ENCODE results near the gene RASSF5.

The RASSF5 gene

DNA sequence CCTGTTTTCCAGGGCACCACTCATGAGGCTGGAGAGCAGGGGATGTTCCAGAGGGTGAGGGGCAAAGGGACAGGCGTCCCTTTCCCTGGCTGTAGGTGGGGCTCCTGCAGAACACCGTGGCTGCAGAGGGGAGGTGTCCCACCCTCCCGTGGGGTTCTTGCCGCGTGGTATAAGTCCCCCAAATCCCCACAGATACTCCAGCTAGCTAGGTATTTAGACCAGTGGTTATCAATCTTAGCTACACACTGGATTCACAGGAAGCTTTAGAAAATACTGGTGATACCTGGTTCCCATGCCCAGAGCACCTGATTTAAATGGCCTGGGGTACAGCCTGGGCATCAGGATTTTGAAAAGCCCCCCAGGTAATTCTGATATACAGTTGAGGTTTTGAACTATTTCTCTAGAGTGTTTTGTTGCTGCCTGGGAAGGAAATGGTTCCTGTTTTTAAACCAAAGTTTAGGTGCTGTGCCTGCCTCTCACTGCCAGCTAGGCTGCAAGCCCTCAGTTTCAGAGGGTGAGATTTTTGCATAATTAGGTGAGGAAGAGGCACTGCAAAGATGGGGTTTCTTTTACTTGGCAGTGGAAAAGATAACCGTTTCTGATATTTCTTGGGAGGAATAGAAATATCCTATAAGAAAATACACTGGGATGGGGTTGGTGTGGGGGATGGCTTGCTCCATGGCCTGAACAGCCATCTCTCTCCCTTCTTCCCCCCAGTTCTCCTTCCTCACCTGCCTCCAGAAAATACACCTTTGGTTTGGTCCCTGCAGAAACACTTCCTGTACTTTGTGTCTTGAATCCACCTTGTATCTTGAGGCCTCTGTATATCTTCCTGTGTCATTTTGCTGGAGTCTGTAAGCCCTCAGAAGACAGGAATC, 51.7 kb downstream of the RASSF5 start:
- no peak for DNase-seq (ENCODE audit: low spot score)
- TF ChIP-seq, protein P1, sequence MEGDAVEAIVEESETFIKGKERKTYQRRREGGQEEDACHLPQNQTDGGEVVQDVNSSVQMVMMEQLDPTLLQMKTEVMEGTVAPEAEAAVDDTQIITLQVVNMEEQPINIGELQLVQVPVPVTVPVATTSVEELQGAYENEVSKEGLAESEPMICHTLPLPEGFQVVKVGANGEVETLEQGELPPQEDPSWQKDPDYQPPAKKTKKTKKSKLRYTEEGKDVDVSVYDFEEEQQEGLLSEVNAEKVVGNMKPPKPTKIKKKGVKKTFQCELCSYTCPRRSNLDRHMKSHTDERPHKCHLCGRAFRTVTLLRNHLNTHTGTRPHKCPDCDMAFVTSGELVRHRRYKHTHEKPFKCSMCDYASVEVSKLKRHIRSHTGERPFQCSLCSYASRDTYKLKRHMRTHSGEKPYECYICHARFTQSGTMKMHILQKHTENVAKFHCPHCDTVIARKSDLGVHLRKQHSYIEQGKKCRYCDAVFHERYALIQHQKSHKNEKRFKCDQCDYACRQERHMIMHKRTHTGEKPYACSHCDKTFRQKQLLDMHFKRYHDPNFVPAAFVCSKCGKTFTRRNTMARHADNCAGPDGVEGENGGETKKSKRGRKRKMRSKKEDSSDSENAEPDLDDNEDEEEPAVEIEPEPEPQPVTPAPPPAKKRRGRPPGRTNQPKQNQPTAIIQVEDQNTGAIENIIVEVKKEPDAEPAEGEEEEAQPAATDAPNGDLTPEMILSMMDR (IDR thresholded peaks at IDR 0.05; ENCODE audit: borderline replicate concordance, control extremely low read depth, extremely low read depth, insufficient read depth, missing control alignments) = no peak
- in situ Hi-C loops (cut with MboI; ENCODE audit: low sequenced_read_pairs, unreplicated experiment) = no loop called here

DNA sequence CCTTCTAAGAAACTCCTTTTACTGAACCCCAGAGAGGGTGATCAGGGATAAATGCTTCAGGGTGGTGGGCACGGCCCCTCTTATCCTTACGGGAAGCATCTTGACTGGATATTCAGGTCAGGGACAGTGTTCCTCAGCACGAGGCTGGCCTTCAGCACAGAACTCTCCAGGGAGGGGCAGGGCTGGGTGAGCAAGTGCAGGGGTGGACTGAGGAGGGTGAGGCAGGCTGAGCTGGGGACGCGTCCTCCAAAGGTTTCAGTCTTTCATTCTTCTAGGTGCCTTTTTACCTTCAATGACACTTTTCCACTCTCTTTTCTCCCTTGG, 52.3 kb downstream of the RASSF5 start:
- in situ Hi-C loops (cut with MboI; ENCODE audit: low sequenced_read_pairs, unreplicated experiment) = no loop called here
- DNase-seq (ENCODE audit: low spot score) = no peak
- TF ChIP-seq, protein P1 (IDR thresholded peaks at IDR 0.05; ENCODE audit: borderline replicate concordance, control extremely low read depth, extremely low read depth, insufficient read depth, missing control alignments) = no peak

DNA sequence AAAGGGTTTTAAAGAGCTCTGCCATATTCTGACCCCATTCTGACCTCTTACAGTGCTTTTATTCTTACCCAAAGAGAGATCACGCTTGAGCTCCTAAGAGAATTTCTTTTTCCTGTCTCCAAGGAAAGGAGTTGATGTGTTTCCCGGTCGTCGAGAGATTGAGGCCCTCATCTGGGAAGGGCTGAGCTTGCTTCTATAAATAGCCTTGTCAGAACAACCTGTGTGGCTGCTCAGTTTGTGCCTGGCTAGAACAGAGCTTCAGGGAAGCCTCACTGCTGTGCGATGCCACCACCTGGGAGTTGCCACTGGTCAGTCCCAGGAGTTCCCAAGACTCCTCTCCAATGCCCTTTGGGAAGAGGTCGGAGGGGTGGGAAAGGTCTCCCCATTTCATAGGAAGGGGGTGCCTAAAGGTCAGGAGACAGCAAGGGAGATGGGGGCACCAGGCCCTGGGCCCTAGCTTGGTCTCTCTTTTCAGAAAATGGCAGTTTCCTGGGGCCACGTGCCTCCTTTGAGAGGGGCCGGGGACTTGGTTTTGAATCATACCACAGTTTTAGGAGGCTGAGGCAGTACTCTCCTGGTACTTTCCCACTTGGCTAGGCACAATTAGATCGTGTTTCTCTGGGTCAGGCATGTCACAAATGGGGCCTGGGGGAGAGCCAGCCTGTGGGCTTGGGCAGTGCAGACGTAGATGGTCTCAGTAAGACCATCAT, 52.8 kb downstream of the RASSF5 start:
- TF ChIP-seq, protein P1 (IDR thresholded peaks at IDR 0.05; ENCODE audit: borderline replicate concordance, control extremely low read depth, extremely low read depth, insufficient read depth, missing control alignments) = no peak
- in situ Hi-C loops (cut with MboI; ENCODE audit: low sequenced_read_pairs, unreplicated experiment) = no loop called here
- no peak for DNase-seq (ENCODE audit: low spot score)

DNA sequence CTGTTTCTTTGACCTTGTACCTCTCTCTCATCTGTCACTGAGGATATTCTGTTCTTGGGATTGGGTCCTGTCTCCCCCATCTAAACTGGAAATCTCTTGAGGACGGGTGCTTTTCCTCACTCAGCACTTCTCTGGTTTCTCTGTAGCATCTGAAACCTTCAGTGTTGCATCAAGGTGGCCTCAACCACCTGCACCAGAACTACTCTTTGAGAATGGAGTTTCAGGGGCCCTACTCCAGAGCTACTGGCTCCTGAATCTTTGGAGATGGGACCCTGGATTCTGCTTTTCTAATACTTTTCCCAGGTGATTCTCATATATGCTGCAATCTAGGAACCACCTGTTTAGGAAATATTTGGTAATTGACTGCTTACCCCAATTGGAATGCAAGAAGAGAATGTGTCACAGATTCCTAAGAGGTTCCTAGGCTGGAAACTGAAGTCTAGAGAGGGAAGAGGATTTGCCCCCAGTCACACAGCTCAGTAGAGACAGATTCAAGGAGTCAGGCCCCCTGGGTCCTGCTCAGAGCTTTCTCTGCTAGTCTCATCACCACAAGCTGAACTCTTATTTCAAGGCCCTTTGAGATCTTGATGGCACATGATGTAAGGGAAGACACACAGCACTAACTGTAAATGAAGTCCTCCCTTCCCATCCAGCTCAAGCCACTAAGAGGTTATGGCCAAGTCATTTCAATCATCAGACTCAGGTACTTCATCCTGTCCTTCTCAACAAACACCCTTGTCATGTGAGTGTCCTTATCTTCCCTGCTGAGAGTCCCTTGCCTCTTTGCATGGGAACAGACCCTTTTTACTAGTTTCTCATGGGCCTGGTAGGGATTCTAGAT, 56.3 kb downstream of the RASSF5 start:
- no peak for DNase-seq (ENCODE audit: low spot score)
- in situ Hi-C loops (cut with MboI; ENCODE audit: low sequenced_read_pairs, unreplicated experiment) = no loop called here
- TF ChIP-seq, protein P1 (IDR thresholded peaks at IDR 0.05; ENCODE audit: borderline replicate concordance, control extremely low read depth, extremely low read depth, insufficient read depth, missing control alignments) = no peak

DNA sequence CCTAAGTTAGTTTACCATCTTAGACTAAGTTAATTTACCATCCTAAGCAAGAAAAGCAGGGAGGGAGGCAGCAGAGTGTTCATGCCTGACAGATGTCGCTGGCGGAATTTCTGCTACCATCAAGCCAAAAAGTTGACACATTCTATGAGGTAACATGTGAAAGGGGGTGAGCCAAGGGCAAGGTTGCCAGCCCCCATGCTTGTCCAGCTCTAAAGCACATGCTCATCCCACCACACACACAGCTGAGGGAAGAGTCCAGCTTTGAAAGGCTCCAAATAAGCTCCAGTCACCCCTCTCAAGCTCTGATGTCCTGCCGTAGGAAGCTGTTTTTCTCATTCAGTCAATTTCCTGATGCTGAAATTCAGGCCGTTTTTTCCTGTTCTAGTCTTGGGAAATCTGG, 58.7 kb downstream of the RASSF5 start:
- TF ChIP-seq, protein P1 (IDR thresholded peaks at IDR 0.05; ENCODE audit: borderline replicate concordance, control extremely low read depth, extremely low read depth, insufficient read depth, missing control alignments) = no peak
- in situ Hi-C loops (cut with MboI; ENCODE audit: low sequenced_read_pairs, unreplicated experiment) = no loop called here
- DNase-seq (ENCODE audit: low spot score) = no peak

DNA sequence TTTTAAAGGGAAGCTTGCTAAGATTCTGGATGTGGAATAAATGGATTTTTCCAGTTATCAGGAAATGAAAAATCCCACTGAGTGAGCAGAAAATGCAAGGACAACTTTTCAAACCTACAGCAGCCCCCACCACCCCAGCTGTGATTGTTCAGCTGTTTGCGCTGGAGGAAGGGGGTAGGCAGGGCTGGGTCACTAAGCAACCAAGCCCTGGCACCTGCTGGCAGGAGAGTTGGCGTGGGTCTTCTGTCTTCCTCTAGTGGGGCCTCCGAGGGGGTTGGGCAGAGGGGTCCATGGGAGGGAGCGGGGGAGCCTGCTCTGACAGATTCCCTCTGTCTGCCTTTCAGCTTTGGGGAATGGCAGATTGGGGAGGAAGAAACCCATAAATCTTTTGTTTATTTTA, 59.7 kb downstream of the RASSF5 start:
- TF ChIP-seq, protein P1 (IDR thresholded peaks at IDR 0.05; ENCODE audit: borderline replicate concordance, control extremely low read depth, extremely low read depth, insufficient read depth, missing control alignments) = no peak
- no peak for DNase-seq (ENCODE audit: low spot score)
- in situ Hi-C loops (cut with MboI; ENCODE audit: low sequenced_read_pairs, unreplicated experiment) = no loop called here
